Measurements from ENCODE around the gene PDIA4. TPM values are rescaled to one million over a fixed set of nuclear protein-coding genes. Genes with fewer than 3 reads are reported as not detected.

The PDIA4 gene
- total RNA-seq, 4 donors from 2014 or later = 33.2 to 58.1 (median 42.8) TPM

- Histone ChIP-seq H3K4me3 (no peak overlapping the region), H3K27ac (replicated peaks in 1 of 4) (no peak overlapping the region), H3K9me3 (no peaks in the 10 kb centered on the region), H3K27me3 (no peaks in the 10 kb centered on the region), H3K36me3 (peaks cover 0 to 26% (median 21%) of the 10 kb centered on the region in 4 donors), H3K4me1 (peaks cover 11 to 34% (median 19%) of the 10 kb centered on the region in 4 donors)
- intact Hi-C loops (cut with DNase I) = no loop called here
- WGBS = 85% methylated on average over 7 of the region's 7 CpGs
- TF ChIP-seq CTCF (IDR thresholded peaks at IDR 0.05) (no peak), POLR2A (IDR thresholded peaks at IDR 0.05; ENCODE audit: low read depth) (no peak), POLR2AphosphoS5 (IDR thresholded peaks at IDR 0.05) (no peak), EP300 (IDR thresholded peaks at IDR 0.05) (no peak)
- DNase-seq (ENCODE audit: extremely low spot score) = no peak
Observed at GRCh38 chr7:149023662-149024061, 4.6 kb downstream of the PDIA4 start.

GRCh38 chr7:149022756-149023360 lies 5.4 kb downstream of the PDIA4 start:
- Histone ChIP-seq H3K4me1 (peaks cover 11 to 32% (median 19%) of the 10 kb centered on the region in 4 donors), H3K36me3 (peaks cover 6 to 34% (median 28%) of the 10 kb centered on the region in 4 donors), H3K9me3 (no peaks in the 10 kb centered on the region), H3K27ac (replicated peaks in 1 of 4) (no peak overlapping the region), H3K27me3 (no peaks in the 10 kb centered on the region), H3K4me3 (no peak overlapping the region)
- no peak for DNase-seq (ENCODE audit: extremely low spot score)
- no peak for TF ChIP-seq POLR2A (IDR thresholded peaks at IDR 0.05; ENCODE audit: low read depth)
- no peak for TF ChIP-seq POLR2AphosphoS5 (IDR thresholded peaks at IDR 0.05)
- intact Hi-C loops (cut with DNase I) = no loop called here
- WGBS = 73% methylated on average over 6 of the region's 6 CpGs

- peaks cover under 1 to 20% (median 8%) of the 10 kb centered on the region in 4 donors for H3K4me1 ChIP-seq
- TF ChIP-seq POLR2A (IDR thresholded peaks at IDR 0.05; ENCODE audit: low read depth) (no peak), POLR2AphosphoS5 (IDR thresholded peaks at IDR 0.05) (no peak), CTCF (IDR thresholded peaks at IDR 0.05) (no peak), EP300 (IDR thresholded peaks at IDR 0.05) (no peak)
- DNase-seq (ENCODE audit: extremely low spot score) = no peak
- WGBS = 90% methylated on average over 12 of the region's 12 CpGs
- no peaks in the 10 kb centered on the region for H3K9me3 ChIP-seq
- no peak overlapping the region for H3K4me3 ChIP-seq
- H3K27ac ChIP-seq (replicated peaks in 1 of 4) = no peak overlapping the region
- intact Hi-C loops (cut with DNase I) = no loop called here
- H3K27me3 ChIP-seq = no peaks in the 10 kb centered on the region
- peaks cover 6 to 44% (median 35%) of the 10 kb centered on the region in 4 donors for H3K36me3 ChIP-seq
Observed at GRCh38 chr7:149021725-149022062, 6.6 kb downstream of the PDIA4 start.

- no peaks in the 10 kb centered on the region for H3K27me3 ChIP-seq
- peaks cover 12 to 56% (median 47%) of the 10 kb centered on the region in 4 donors for H3K36me3 ChIP-seq
- no peak for TF ChIP-seq POLR2AphosphoS5 (IDR thresholded peaks at IDR 0.05)
- TF ChIP-seq POLR2A (IDR thresholded peaks at IDR 0.05; ENCODE audit: low read depth) = no peak
- no peak for TF ChIP-seq CTCF (IDR thresholded peaks at IDR 0.05)
- no peak for TF ChIP-seq EP300 (IDR thresholded peaks at IDR 0.05)
- H3K4me3 ChIP-seq = no peak overlapping the region
- intact Hi-C loops (cut with DNase I) = no loop called here
- H3K27ac ChIP-seq (replicated peaks in 1 of 4) = no peak overlapping the region
- H3K4me1 ChIP-seq = peaks cover 0 to 12% (median 2%) of the 10 kb centered on the region in 4 donors
- H3K9me3 ChIP-seq = no peaks in the 10 kb centered on the region
- no peak for DNase-seq (ENCODE audit: extremely low spot score)
- WGBS = 94% methylated on average over 11 of the region's 11 CpGs
Observed at GRCh38 chr7:149020483-149020882, 7.8 kb downstream of the PDIA4 start.

GRCh38 chr7:149016876-149017275 lies 11.4 kb downstream of the PDIA4 start:
- intact Hi-C loops (cut with DNase I) = no loop called here
- TF ChIP-seq CTCF (IDR thresholded peaks at IDR 0.05) (no peak), POLR2AphosphoS5 (IDR thresholded peaks at IDR 0.05) (no peak)
- no peaks in the 10 kb centered on the region for H3K27me3 ChIP-seq
- H3K27ac ChIP-seq (replicated peaks in 1 of 4) = no peak overlapping the region
- no peaks in the 10 kb centered on the region for H3K9me3 ChIP-seq
- H3K4me3 ChIP-seq = no peak overlapping the region
- WGBS = 77% methylated on average over 7 of the region's 7 CpGs
- H3K4me1 ChIP-seq = peaks cover 0 to 4% (median 0%) of the 10 kb centered on the region in 4 donors
- H3K36me3 ChIP-seq = peaks cover 24 to 89% (median 82%) of the 10 kb centered on the region in 4 donors
- no peak for DNase-seq (ENCODE audit: extremely low spot score)
